Brain microvascular endothelial cell (primary cell): ENCODE measurements around the gene QSOX1.

Source experiments
- DNase-seq: peaks from one replicate; pipeline ENCODE4 v3.0.0-alpha.2; 2020
- H3K27ac ChIP-seq: fragments of 250-450 bp; sonication (Bioruptor Pico); 2 replicates; pipeline ENCODE4 v1.5.1; 2020; ENCODE audit warnings: mild to moderate bottlenecking, moderate library complexity
- H3K27me3 ChIP-seq: fragments of 250-450 bp; sonication (Bioruptor Pico); replicated peaks from 2 replicates; pipeline ENCODE4 v1.5.1; 2020; ENCODE audit warnings: mild to moderate bottlenecking
- H3K36me3 ChIP-seq: fragments of 250-450 bp; sonication (Bioruptor Pico); replicated peaks from 2 replicates; pipeline ENCODE4 v1.5.1; 2020; ENCODE audit warnings: mild to moderate bottlenecking
- H3K4me3 ChIP-seq: 2 replicates; pipeline ENCODE4 v1.5.1; 2011; ENCODE audit warnings: low read depth, mild to moderate bottlenecking, control low read depth, low read length, moderate library complexity
- CTCF ChIP-seq: IDR thresholded peaks from 2 replicates; pipeline ENCODE4 v1.5.1; 2011; ENCODE audit warnings: low read depth, mild to moderate bottlenecking, moderate library complexity, low read length, control low read depth, inconsistent platforms; ENCODE audit errors: missing control alignments
- in situ Hi-C: cut with HindIII; loops from 2 replicates; pipeline ENCODE4 v1.10.0; 2017; ENCODE audit warnings: low sequenced_read_pairs, low pct_ligation_motif_present

The QSOX1 gene

GRCh38 chr1:180232521-180233043 lies 77.9 kb downstream of the QSOX1 start:
- H3K27ac ChIP-seq, result no peak overlapping the region
- no peak for TF ChIP-seq CTCF
- H3K36me3 ChIP-seq, result no peaks in the 10 kb centered on the region
- no peak for DNase-seq
- no peak overlapping the region for H3K4me3 ChIP-seq
- peaks cover 83% of the 10 kb centered on the region for H3K27me3 ChIP-seq
- in situ Hi-C loops, result no loop called here

- DNase-seq, result no peak
- Histone ChIP-seq H3K27ac (no peak overlapping the region), H3K36me3 (no peaks in the 10 kb centered on the region), H3K27me3 (peaks cover 85% of the 10 kb centered on the region), H3K4me3 (no peak overlapping the region)
- in situ Hi-C loops, result no loop called here
- TF ChIP-seq CTCF, result no peak
Observed at GRCh38 chr1:180233191-180234011, 78.7 kb downstream of the QSOX1 start.

GRCh38 chr1:180234369-180235076 lies 79.9 kb downstream of the QSOX1 start:
- Histone ChIP-seq H3K27me3 (peaks cover 85% of the 10 kb centered on the region), H3K27ac (no peak overlapping the region), H3K4me3 (no peak overlapping the region), H3K36me3 (no peaks in the 10 kb centered on the region)
- in situ Hi-C loops, result no loop called here
- no peak for TF ChIP-seq CTCF
- DNase-seq, result no peak

- no peak for DNase-seq
- no peak overlapping the region for H3K27ac ChIP-seq
- TF ChIP-seq CTCF, result no peak
- in situ Hi-C loops, result no loop called here
- peaks cover 90% of the 10 kb centered on the region for H3K27me3 ChIP-seq
- H3K4me3 ChIP-seq, result no peak overlapping the region
- H3K36me3 ChIP-seq, result no peaks in the 10 kb centered on the region
Observed at GRCh38 chr1:180235077-180235501, 80.4 kb downstream of the QSOX1 start.

GRCh38 chr1:180235502-180236239 lies 81.0 kb downstream of the QSOX1 start:
- Histone ChIP-seq H3K27me3 (peaks cover 92% of the 10 kb centered on the region), H3K27ac (no peak overlapping the region), H3K36me3 (no peaks in the 10 kb centered on the region), H3K4me3 (no peak overlapping the region)
- no peak for TF ChIP-seq CTCF
- in situ Hi-C loops, result no loop called here
- DNase-seq, result no peak
